DMS 273 (cell line): Measurements from ENCODE around the gene ERBIN.
"Not testable (repeated sequence)": the region's sequence is repeated elsewhere in the genome, so short reads cannot be mapped to it uniquely, and the experiment has no call there.

ENCODE experiments used
- DNase-seq: peaks from one replicate; lab custom pipeline; 2025; ENCODE audit not compliant: unreplicated experiment; lab: John Stamatoyannopoulos, UW

Gene ERBIN

GRCh38 chr5:65916636-65917035, 9.7 kb upstream of the ERBIN start:
- DNase-seq: no peak

GRCh38 chr5:65919773-65920172, 6.6 kb upstream of the ERBIN start:
- DNase-seq: no peak

GRCh38 chr5:65923339-65923738, 3.0 kb upstream of the ERBIN start:
- DNase-seq: no peak

- DNase-seq: no peak
Measured at GRCh38 chr5:65924366-65925043, 1.9 kb upstream of the ERBIN start.

GRCh38 chr5:65925044-65925600, 1.3 kb upstream of the ERBIN start:
- DNase-seq: peak; percentile 81

GRCh38 chr5:65925601-65926275, 637 bp upstream of the ERBIN start:
- peak; percentile 97 for DNase-seq

GRCh38 chr5:65926893-65927292, 518 bp downstream of the ERBIN start:
- peak; percentile 56 for DNase-seq

GRCh38 chr5:65927503-65928321, 1.3 kb downstream of the ERBIN start:
- peak; percentile 63 for DNase-seq

GRCh38 chr5:65928322-65928752, 2.0 kb downstream of the ERBIN start:
- peak; percentile 29 for DNase-seq

- no peak for DNase-seq
Measured at GRCh38 chr5:65928860-65929259, 2.5 kb downstream of the ERBIN start.

GRCh38 chr5:65932676-65933075, 6.3 kb downstream of the ERBIN start:
- DNase-seq: no peak

GRCh38 chr5:65933295-65933694, 6.9 kb downstream of the ERBIN start:
- DNase-seq: no peak

- DNase-seq: no peak
Measured at GRCh38 chr5:65938256-65938655, 11.9 kb downstream of the ERBIN start.

GRCh38 chr5:65943771-65944170, 17.4 kb downstream of the ERBIN start:
- no peak for DNase-seq

GRCh38 chr5:65946198-65946745, 19.9 kb downstream of the ERBIN start:
- DNase-seq: no peak

GRCh38 chr5:65948115-65948747, 21.9 kb downstream of the ERBIN start:
- DNase-seq: no peak

GRCh38 chr5:65951330-65951729, 25.0 kb downstream of the ERBIN start:
- DNase-seq: no peak

- peak; percentile 9 for DNase-seq
Measured at GRCh38 chr5:65952259-65952658, 25.9 kb downstream of the ERBIN start.

GRCh38 chr5:65954200-65954599, 27.8 kb downstream of the ERBIN start:
- no peak for DNase-seq

GRCh38 chr5:65955746-65956145, 29.4 kb downstream of the ERBIN start:
- no peak for DNase-seq

GRCh38 chr5:65957703-65958102, 31.3 kb downstream of the ERBIN start:
- not testable (repeated sequence) for DNase-seq
